Memory B cell (primary cell): ENCODE data around the gene SYNE4.
A peak's percentile ranks its signal among the peaks of the same experiment; 100 is the strongest.
"Not testable (repeated sequence)": the region's sequence is repeated elsewhere in the genome, so short reads cannot be mapped to it uniquely, and the experiment has no call there.

Source experiments
- ATAC-seq: fragments of 150-1000 bp; cut with Tn5 transposase; 2 replicates; pipeline ENCODE4 v1.10.0; 2021; ENCODE audit warnings: low read depth, mild to moderate bottlenecking, moderate library complexity
- DNase-seq, 2 donors: peaks; one replicate each; pipeline ENCODE4 v3.0.0; 2022; ENCODE audit warnings: low spot score in 2 of 2
- H3K27ac Mint-ChIP-seq: one replicate; pipeline ENCODE4 v1.8.0; 2022; ENCODE audit warnings: mild to moderate bottlenecking, moderate library complexity, mixed read lengths
- H3K27me3 Mint-ChIP-seq: one replicate; pipeline ENCODE4 v1.8.0; 2022; ENCODE audit warnings: mixed read lengths
- H3K36me3 Mint-ChIP-seq: one replicate; pipeline ENCODE4 v1.8.0; 2022; ENCODE audit warnings: mild to moderate bottlenecking, mixed read lengths
- H3K4me1 Mint-ChIP-seq: one replicate; pipeline ENCODE4 v1.8.0; 2022; ENCODE audit warnings: mixed read lengths
- H3K4me3 Mint-ChIP-seq: one replicate; pipeline ENCODE4 v1.8.0; 2022; ENCODE audit warnings: mild to moderate bottlenecking, moderate library complexity, mixed read lengths
- H3K9me3 Mint-ChIP-seq: one replicate; pipeline ENCODE4 v1.8.0; 2022; ENCODE audit warnings: mixed read lengths

Gene SYNE4

DNA sequence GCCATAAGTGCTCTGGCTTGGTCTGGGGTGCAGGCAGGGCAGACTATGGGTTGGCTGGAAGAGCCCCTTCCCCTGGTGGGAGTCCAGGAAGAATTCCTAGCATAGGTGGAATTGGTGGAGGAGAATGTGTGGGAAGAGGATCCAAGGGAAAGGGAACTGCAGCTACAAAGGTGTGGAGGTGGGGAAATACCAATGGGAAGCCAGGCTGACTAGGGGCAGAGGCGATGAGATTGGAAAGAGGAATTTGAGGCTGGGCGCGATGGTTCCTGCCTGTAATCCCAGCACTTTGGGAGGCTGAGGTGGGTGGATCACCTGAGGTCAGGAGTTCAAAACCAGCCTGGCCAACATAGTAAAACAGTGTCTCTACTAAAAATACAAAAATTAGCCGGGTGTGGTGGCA, 18.5 kb downstream of the SYNE4 start:
- Mint-ChIP-seq H3K4me1 (peaks cover 8% of the 10 kb centered on the region), H3K9me3 (no peaks in the 10 kb centered on the region), H3K27me3 (peaks cover 8% of the 10 kb centered on the region), H3K36me3 (no peaks in the 10 kb centered on the region), H3K4me3 (no peak overlapping the region), H3K27ac (no peak overlapping the region)
- DNase-seq (no peak), ATAC-seq (no peak)

DNA sequence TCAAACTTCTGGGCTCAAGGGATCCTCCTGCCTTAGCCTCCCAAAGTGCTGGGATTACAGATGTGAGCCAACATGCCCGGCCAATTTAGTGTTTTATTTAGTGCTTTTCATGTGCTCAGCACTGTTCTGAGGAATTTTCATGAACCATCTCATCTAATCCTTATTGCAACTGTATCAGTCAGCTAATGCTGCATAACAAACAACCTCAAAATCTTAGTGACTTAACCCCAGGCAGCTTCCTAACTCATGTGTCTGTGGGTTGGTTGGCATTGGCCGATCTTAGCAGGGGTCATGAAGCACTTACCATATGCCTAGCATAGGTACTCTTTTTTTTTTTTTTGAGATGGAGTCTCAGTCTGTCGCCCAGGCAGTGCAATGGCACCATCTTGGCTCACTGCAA, 19.8 kb downstream of the SYNE4 start:
- Mint-ChIP-seq H3K4me1 (peaks cover 6% of the 10 kb centered on the region), H3K36me3 (no peaks in the 10 kb centered on the region), H3K27me3 (peaks cover 15% of the 10 kb centered on the region), H3K4me3 (no peak overlapping the region), H3K9me3 (no peaks in the 10 kb centered on the region), H3K27ac (no peak overlapping the region)
- DNase-seq (no peak), ATAC-seq (no peak)

DNA sequence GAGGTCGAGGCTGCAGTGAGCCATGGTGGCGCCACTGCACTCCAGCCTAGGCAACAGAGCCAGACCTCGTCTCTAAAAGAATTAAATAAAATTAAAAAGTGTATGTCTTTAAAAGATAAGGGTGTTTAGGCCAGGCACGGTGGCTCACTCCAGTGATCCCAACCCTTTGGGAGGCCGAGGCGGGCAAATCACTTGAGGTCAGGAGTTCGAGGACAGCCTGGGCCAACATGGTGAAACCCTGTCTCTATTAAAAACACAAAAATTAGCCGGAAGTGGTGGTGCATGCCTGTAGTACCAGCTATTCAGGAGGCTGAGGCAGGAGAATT, 21.1 kb downstream of the SYNE4 start:
- Mint-ChIP-seq H3K4me1 (peaks cover 6% of the 10 kb centered on the region), H3K27ac (no peak overlapping the region), H3K27me3 (peaks cover 18% of the 10 kb centered on the region), H3K9me3 (no peaks in the 10 kb centered on the region), H3K4me3 (peak overlapping the region; percentile 40), H3K36me3 (no peaks in the 10 kb centered on the region)
- DNase-seq: no peak
- no peak for ATAC-seq

DNA sequence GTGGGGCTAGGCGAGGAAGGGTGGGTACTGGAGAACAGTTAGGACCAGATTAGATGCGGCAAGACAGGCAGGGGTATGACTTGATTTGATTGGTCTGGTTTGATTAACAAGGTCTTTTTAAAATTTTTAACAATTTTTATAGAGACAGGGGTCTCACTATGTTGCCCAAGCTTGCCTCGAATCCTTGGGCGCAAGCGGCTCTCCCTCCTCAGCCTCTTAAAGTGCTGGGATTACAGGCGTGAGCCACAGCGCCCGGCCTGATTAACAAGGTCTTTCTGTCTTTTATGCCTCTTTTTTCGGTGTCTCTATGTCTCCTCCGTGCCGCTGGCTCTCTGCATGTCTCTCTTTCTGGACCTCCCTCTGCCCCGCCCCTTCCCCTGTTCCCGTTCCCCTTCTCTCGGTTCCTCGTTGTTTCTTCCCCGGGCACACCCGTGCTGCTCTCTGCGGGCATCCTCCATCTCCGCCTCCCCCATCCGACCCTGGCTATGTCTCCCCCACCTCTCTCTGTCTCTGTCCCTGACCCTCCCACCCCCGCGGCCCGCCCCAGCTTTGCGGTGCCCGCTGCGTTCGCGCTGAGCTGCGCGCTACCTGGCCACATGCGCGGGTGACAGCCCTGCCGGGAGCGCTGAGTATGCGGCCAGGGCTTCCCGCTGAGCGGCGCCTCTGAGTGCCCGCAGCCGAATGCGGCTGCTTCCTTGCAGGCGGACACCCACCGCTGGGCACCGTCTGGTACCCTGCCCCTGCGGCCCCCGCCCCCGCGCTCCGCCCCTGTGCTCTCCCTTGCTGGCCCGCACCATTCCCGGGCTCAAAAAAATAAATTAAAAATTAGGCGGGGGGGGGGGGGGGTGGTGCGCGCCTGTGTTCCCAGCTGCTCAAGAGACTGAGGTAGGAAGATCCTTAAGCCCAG, 21.7 kb downstream of the SYNE4 start:
- peak in 1 of 2 donors; percentile 32 for DNase-seq

DNA sequence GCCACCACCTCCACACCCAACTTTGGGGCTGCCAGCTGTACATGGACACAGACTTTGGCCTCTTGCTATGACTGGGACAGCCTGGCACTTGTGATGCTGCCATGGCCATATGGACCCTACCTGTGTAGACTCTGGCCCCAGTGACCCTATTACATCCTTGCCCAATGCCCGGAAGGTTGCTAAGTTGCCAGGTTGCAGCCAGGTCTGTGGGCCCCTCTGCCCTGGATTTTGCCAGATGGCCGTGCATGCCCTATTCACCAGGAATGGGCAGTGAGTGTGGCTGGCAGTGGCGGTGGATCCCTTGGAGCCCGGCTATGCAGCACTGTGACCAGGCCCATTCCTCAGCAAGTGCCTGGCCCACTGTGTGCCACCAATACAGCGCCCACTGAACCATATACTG, 22.5 kb downstream of the SYNE4 start:
- Mint-ChIP-seq H3K4me3 (peak overlapping the region; percentile 57), H3K4me1 (peaks cover 6% of the 10 kb centered on the region), H3K27me3 (peaks cover 21% of the 10 kb centered on the region), H3K27ac (no peak overlapping the region), H3K9me3 (no peaks in the 10 kb centered on the region), H3K36me3 (no peaks in the 10 kb centered on the region)
- DNase-seq: no peak
- ATAC-seq: no peak

More for the DNA sequence above, 21.7 kb downstream of the SYNE4 start:
- no peaks in the 10 kb centered on the region for H3K9me3 Mint-ChIP-seq
- peak; percentile 82 for ATAC-seq
- peaks cover 6% of the 10 kb centered on the region for H3K4me1 Mint-ChIP-seq
- H3K27ac Mint-ChIP-seq: no peak overlapping the region
- peak overlapping the region; percentile 86 for H3K4me3 Mint-ChIP-seq
- H3K36me3 Mint-ChIP-seq: no peaks in the 10 kb centered on the region
- peaks cover 19% of the 10 kb centered on the region for H3K27me3 Mint-ChIP-seq

DNA sequence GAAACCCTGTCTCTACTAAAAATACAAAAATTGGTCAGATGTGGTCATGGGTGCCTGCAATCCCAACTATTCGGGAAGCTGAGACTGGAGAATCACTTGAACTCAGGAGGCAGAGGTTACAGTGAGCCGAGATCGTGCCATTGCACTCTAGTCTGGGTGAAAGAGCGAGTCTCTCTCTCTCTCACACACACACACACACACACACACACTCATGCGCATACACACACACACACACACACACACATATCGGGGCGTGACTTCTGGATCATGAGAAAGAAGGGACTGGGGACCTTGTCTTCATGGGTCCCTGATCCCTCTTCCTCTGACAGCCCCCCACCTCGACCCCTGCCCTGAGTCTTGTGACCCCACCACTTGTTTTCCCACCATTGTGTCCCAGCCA, 25.4 kb downstream of the SYNE4 start:
- Mint-ChIP-seq H3K36me3 (no peaks in the 10 kb centered on the region), H3K27ac (no peak overlapping the region), H3K4me1 (peaks cover 6% of the 10 kb centered on the region), H3K4me3 (no peak overlapping the region), H3K27me3 (peaks cover 37% of the 10 kb centered on the region), H3K9me3 (no peaks in the 10 kb centered on the region)
- DNase-seq (no peak), ATAC-seq (no peak)

DNA sequence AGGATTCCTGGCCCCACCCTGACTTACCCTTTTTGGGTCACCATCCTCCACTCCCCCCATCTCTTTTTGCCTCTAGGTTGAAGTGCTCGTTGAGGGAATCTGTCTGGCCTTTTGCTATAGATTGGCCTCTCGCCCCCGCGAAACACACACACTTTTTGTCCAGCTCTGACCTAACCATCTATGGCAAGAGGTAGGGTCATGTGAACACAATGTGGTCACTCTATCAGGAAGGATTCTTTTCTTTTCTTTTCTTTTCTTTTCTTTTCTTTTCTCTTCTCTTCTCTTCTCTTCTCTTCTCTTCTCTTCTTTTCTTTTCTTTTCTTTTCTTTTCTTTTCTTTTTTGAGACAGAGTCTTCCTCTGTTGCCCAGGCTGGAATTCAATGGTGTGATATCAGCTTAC, 27.6 kb downstream of the SYNE4 start:
- not testable (repeated sequence) for DNase-seq, H3K36me3 Mint-ChIP-seq, ATAC-seq, H3K9me3 Mint-ChIP-seq, H3K4me3 Mint-ChIP-seq, H3K27ac Mint-ChIP-seq, H3K4me1 Mint-ChIP-seq
- H3K27me3 Mint-ChIP-seq: peaks cover 39% of the 10 kb centered on the region

DNA sequence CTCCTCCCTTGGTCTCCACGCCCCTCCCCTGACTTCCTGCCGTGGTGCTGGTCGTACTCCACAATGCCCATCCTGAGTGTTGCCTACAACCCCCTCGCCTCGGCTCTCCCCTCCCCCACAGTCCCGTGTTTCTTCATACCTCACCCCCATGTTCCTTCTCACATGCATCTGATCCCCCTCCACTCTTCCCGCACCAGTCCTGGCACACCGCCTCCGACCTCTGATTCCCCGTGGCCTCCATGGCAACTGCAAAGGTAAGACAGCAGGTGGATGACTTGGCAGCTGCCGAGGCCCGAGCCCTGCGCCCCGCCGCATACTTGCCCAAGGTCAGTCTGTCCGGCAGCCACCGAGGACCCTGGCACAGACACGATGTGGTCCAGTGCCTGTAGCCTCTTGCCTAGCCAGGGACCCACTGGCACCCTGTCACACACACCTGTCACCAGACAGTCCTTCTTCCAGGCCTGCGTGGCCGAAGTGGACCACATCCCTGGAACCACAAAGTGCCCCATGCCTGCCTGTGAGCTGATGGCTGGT, 29.7 kb downstream of the SYNE4 start:
- H3K4me1 Mint-ChIP-seq: no peaks in the 10 kb centered on the region
- H3K9me3 Mint-ChIP-seq: no peaks in the 10 kb centered on the region
- H3K27ac Mint-ChIP-seq: no peak overlapping the region
- ATAC-seq: no peak
- peaks cover 25% of the 10 kb centered on the region for H3K27me3 Mint-ChIP-seq
- no peak for DNase-seq
- no peaks in the 10 kb centered on the region for H3K36me3 Mint-ChIP-seq
- no peak overlapping the region for H3K4me3 Mint-ChIP-seq

DNA sequence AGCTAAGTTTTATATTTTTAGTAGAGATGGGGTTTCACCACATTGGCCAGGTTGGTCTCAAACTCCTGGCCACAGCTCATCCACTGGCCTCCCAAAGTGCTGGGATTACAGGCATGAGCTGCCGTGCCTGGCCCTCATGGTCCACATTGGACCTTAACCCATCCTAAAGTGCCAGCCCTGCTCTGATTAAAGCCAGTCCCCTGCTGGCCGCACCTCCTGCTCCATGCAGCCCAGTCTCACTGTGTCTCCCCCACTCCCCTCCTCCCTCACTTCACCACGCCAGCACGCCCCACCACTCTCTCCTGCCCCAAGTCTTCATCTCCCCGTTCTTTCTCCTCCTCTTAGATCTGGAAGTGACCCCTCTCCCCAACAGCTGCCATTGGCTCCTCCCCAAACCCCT, 30.3 kb downstream of the SYNE4 start:
- no peak for ATAC-seq
- H3K27me3 Mint-ChIP-seq: peaks cover 24% of the 10 kb centered on the region
- no peak overlapping the region for H3K27ac Mint-ChIP-seq

DNA sequence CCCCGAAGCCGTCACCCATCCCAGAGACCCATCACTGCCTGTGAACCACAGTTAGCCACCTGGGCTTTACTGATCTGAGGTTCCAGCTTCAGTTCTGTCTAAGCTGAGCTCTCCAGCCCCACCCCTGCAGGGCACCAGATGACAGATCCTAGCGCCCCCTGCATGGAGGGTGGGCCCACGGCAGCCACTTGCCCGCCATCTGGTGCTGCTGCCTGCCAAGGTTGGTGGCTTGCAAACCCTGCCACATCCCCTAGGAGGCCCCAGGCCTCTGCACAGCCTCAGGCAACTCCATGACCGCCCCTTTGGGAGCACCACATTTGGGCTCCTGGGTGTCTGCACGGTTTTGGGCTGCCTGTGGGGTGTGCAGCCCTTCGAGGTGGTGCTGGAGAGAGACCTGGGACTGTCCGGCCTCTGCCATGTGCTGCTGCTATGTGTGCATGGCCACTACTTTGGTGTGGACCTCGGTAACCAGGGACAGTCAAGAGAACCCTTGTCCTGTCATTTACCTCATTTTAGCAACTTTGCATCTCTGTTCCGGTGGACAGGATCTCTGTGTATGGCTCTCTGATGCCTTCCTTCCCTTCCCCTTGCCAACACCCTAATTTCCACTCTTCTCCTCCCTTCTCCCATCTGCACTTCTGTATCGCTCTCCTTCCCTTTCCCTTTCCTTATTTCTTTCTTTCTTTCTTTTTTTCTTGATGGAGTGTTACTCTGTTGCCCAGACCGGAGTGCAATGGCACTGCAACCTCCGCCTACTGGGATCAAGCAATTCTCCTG, 31.0 kb downstream of the SYNE4 start:
- H3K36me3 Mint-ChIP-seq: no peaks in the 10 kb centered on the region

More for the DNA sequence above, 30.3 kb downstream of the SYNE4 start:
- Mint-ChIP-seq H3K4me1 (no peaks in the 10 kb centered on the region), H3K9me3 (no peaks in the 10 kb centered on the region), H3K36me3 (no peaks in the 10 kb centered on the region), H3K4me3 (no peak overlapping the region)
- no peak for DNase-seq

DNA sequence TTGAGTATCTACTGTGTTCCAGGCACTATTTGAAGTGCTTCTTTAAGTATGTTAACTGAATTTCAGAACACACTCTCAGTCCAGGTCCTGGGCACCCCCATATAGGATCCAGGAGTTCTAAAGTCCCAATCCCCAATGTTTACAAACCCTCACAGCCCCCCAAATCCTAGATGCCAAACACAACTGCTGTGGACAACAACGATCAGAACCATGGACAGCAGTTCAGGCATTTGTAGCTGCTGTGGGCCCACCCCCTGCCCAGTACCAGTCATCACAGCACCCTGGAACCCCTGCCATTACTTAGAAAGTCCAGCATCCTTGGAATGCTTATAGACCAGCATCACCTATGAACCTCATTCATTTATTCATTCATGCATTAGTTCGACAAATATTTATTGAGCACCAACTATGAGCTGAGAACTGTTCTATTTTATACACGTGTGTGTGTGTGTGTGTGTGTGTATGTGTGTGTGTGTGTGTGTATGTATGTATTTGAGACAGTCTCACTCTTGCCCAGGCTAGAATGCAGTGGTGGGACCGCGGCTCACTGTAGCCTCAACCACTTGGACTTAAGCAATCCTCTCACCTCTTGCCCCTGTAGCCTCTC, 32.9 kb downstream of the SYNE4 start:
- Mint-ChIP-seq H3K27ac (no peak overlapping the region), H3K36me3 (no peaks in the 10 kb centered on the region), H3K4me1 (no peaks in the 10 kb centered on the region), H3K4me3 (no peak overlapping the region), H3K9me3 (no peaks in the 10 kb centered on the region), H3K27me3 (peaks cover 20% of the 10 kb centered on the region)
- DNase-seq: no peak
- ATAC-seq: no peak

More for the DNA sequence above, 31.0 kb downstream of the SYNE4 start:
- Mint-ChIP-seq H3K4me1 (no peaks in the 10 kb centered on the region), H3K4me3 (no peak overlapping the region), H3K27ac (no peak overlapping the region), H3K9me3 (no peaks in the 10 kb centered on the region), H3K27me3 (peaks cover 25% of the 10 kb centered on the region)
- ATAC-seq (peak; percentile 72), DNase-seq (no peak)

DNA sequence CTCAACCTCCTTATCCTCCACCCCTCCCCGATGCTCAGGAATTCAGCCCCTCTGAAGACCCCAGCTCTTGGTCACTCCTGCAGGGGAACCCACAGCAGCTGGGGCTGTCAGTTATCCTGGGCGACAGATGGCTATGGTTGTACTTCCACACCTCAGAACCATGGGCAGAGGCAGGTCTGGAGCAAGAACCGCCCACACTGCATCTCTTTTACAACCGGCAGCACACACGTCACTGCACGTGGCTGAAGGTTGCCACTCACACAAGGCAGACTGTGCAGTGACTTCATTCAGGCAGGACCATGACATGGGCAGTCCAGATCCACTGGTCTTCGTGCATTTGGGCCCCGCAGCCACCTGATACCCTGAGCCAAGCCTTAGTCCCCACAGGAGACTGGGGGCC, 35.1 kb downstream of the SYNE4 start:
- Mint-ChIP-seq H3K27me3 (peaks cover 14% of the 10 kb centered on the region), H3K4me3 (no peak overlapping the region), H3K36me3 (no peaks in the 10 kb centered on the region), H3K9me3 (no peaks in the 10 kb centered on the region), H3K4me1 (no peaks in the 10 kb centered on the region), H3K27ac (no peak overlapping the region)
- ATAC-seq: no peak
- DNase-seq: no peak

DNA sequence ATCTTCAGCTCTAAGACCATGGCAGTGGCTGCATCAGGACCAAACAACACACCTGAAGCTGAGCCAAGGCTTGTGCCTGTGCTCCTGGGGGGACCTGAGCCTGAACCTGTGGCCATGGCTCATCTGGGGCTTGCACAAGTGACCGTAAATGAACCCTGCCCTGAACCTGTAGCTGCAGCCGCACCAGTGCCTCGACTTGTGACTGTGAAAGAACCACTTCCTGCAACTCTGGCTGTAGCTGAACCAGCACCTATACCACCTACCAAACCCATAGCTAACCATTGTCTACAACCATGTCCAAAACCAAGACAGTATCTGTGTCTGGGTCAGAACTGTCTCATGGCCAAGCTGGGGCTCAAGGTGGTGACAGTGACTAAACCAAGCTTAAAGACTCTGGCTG, 41.8 kb downstream of the SYNE4 start:
- Mint-ChIP-seq H3K4me3 (no peak overlapping the region), H3K4me1 (no peaks in the 10 kb centered on the region), H3K9me3 (no peaks in the 10 kb centered on the region), H3K27ac (no peak overlapping the region), H3K36me3 (no peaks in the 10 kb centered on the region), H3K27me3 (peaks cover 13% of the 10 kb centered on the region)
- ATAC-seq (no peak), DNase-seq (no peak)

DNA sequence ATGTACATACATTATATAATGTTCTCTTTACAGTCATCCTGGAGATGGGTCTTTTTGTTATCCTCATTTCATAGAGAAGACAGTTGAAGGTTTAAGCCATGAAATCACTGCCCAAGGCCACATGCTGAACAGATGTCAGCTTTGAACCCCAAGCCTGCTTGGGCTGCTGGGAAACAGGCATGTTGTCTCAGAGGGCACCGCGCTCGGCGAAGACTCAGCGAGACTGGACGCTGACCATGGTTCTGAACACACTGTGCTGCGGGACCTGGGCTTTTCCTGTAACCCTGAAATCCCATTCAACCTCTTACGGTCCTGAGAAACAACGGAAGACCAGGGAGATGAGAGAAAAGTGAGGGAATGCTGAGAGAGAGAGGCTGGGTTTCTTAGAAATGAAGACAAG, 45.1 kb downstream of the SYNE4 start:
- Mint-ChIP-seq H3K27me3 (peaks cover 16% of the 10 kb centered on the region), H3K9me3 (no peaks in the 10 kb centered on the region), H3K27ac (no peak overlapping the region), H3K4me3 (no peak overlapping the region), H3K4me1 (peaks cover 8% of the 10 kb centered on the region), H3K36me3 (no peaks in the 10 kb centered on the region)
- DNase-seq: no peak
- ATAC-seq: no peak
